H9 (cell line): Measurements from ENCODE around the gene SHANK1. TPM values are rescaled to one million over a fixed set of nuclear protein-coding genes. Genes with fewer than 3 reads are reported as not detected.

Source experiments
- DNase-seq: peaks from one replicate; pipeline ENCODE4 v3.0.0-alpha.2; 2017
- H2AFZ ChIP-seq: one replicate; pipeline ENCODE4 v1.6.1; 2013; ENCODE audit warnings: mild to moderate bottlenecking, low read length, control low read depth, moderate library complexity
- H2AK5ac ChIP-seq: 2 replicates; pipeline ENCODE4 v1.6.1; 2013; ENCODE audit warnings: low read length, control low read depth, mixed read lengths; ENCODE audit not compliant: insufficient read length
- H2BK120ac ChIP-seq: one replicate; pipeline ENCODE4 v1.6.1; 2013; ENCODE audit warnings: low read depth, mild to moderate bottlenecking, low read length, control low read depth, inconsistent platforms; ENCODE audit not compliant: poor library complexity, severe bottlenecking
- H2BK12ac ChIP-seq: 2 replicates; pipeline ENCODE4 v1.6.1; 2013; ENCODE audit warnings: low read length, control low read depth, mixed read lengths, low read depth; ENCODE audit not compliant: insufficient read length
- H2BK15ac ChIP-seq: 2 replicates; pipeline ENCODE4 v1.6.1; 2013; ENCODE audit warnings: low read depth, low read length, control low read depth
- H2BK20ac ChIP-seq: one replicate; pipeline ENCODE4 v1.6.1; 2013; ENCODE audit warnings: low read depth, mild to moderate bottlenecking, low read length, control low read depth, inconsistent platforms; ENCODE audit not compliant: poor library complexity, severe bottlenecking
- H2BK5ac ChIP-seq: 2 replicates; pipeline ENCODE4 v1.6.1; 2013; ENCODE audit warnings: low read length, control low read depth, mixed read lengths; ENCODE audit not compliant: insufficient read length
- H3K14ac ChIP-seq: 2 replicates; pipeline ENCODE4 v1.6.1; 2013; ENCODE audit warnings: low read length, control low read depth; ENCODE audit not compliant: insufficient read depth
- H3K18ac ChIP-seq: 2 replicates; pipeline ENCODE4 v1.6.1; 2013; ENCODE audit warnings: low read depth, mild to moderate bottlenecking, mixed read lengths, low read length, control low read depth; ENCODE audit not compliant: insufficient read length
- H3K23ac ChIP-seq: 2 replicates; pipeline ENCODE4 v1.6.1; 2013; ENCODE audit warnings: low read length, control low read depth, mixed read lengths, low read depth; ENCODE audit not compliant: insufficient read length
- H3K23me2 ChIP-seq: 2 replicates; pipeline ENCODE4 v1.6.1; 2013; ENCODE audit warnings: low read depth, mild to moderate bottlenecking, mixed read lengths, low read length, control low read depth; ENCODE audit not compliant: insufficient read length, poor library complexity, severe bottlenecking
- H3K27ac ChIP-seq: 2 replicates; pipeline ENCODE4 v1.5.1; 2013; ENCODE audit warnings: low read length, control low read depth, mixed read lengths, low read depth; ENCODE audit not compliant: insufficient read length
- H3K27me3 ChIP-seq: 2 replicates; pipeline ENCODE4 v1.6.1; 2013; ENCODE audit warnings: low read length, control low read depth, inconsistent platforms; ENCODE audit not compliant: insufficient read depth
- H3K4ac ChIP-seq: 2 replicates; pipeline ENCODE4 v1.6.1; 2013; ENCODE audit warnings: low read depth, mild to moderate bottlenecking, control low read depth, inconsistent platforms, low read length, moderate library complexity
- H3K4me1 ChIP-seq: 2 replicates; pipeline ENCODE4 v1.6.1; 2013; ENCODE audit warnings: low read length, control low read depth, inconsistent platforms; ENCODE audit not compliant: insufficient read depth
- H3K4me2 ChIP-seq: 2 replicates; pipeline ENCODE4 v1.6.1; 2013; ENCODE audit warnings: low read length, control low read depth, mixed read lengths; ENCODE audit not compliant: insufficient read length, insufficient read depth
- H3K56ac ChIP-seq: 2 replicates; pipeline ENCODE4 v1.6.1; 2013; ENCODE audit warnings: low read depth, mild to moderate bottlenecking, mixed read lengths, low read length, control low read depth; ENCODE audit not compliant: insufficient read length
- H3K79me1 ChIP-seq: 2 replicates; pipeline ENCODE4 v1.6.1; 2013; ENCODE audit warnings: low read depth, mild to moderate bottlenecking, moderate library complexity, low read length, control low read depth, inconsistent platforms; ENCODE audit not compliant: insufficient read depth, poor library complexity, severe bottlenecking
- H3K79me2 ChIP-seq: 2 replicates; pipeline ENCODE4 v1.6.1; 2013; ENCODE audit warnings: low read length, control low read depth, inconsistent platforms; ENCODE audit not compliant: insufficient read depth
- H3K9ac ChIP-seq: 2 replicates; pipeline ENCODE4 v1.6.1; 2013; ENCODE audit warnings: low read length, control low read depth, mixed read lengths; ENCODE audit not compliant: insufficient read length; ENCODE audit errors: extremely low read depth
- H3K9me3 ChIP-seq: one replicate; pipeline ENCODE4 v1.6.1; 2013; ENCODE audit warnings: low read depth, low read length, inconsistent platforms; ENCODE audit not compliant: control insufficient read depth
- H3T11ph ChIP-seq: one replicate; pipeline ENCODE4 v1.6.1; 2013; ENCODE audit warnings: mild to moderate bottlenecking, low read length, control low read depth, inconsistent platforms
- H4K20me1 ChIP-seq: one replicate; pipeline ENCODE4 v1.6.1; 2013; ENCODE audit not compliant: control insufficient read depth, insufficient read length, insufficient read depth
- H4K5ac ChIP-seq: 2 replicates; pipeline ENCODE4 v1.6.1; 2013; ENCODE audit warnings: low read depth, mild to moderate bottlenecking, mixed read lengths, low read length, control low read depth; ENCODE audit not compliant: insufficient read length
- H4K8ac ChIP-seq: replicated peaks from 2 replicates; pipeline ENCODE4 v1.6.1; 2013; ENCODE audit warnings: low read length, control low read depth, mixed read lengths, low read depth; ENCODE audit not compliant: insufficient read length
- H4K91ac ChIP-seq: 2 replicates; pipeline ENCODE4 v1.6.1; 2013; ENCODE audit warnings: low read depth, mild to moderate bottlenecking, moderate library complexity, mixed read lengths, low read length, control low read depth; ENCODE audit not compliant: insufficient read length
- H3K27ac Mint-ChIP-seq, 3 experiments: 2 replicates in 2 of 3; 3 replicates in 1 of 3; pipeline ENCODE4 v1.8.0; 2020 to 2021; ENCODE audit warnings: mixed read lengths in 3 of 3, mild to moderate bottlenecking in 1 of 3, moderate library complexity in 1 of 3
- H3K27me3 Mint-ChIP-seq: 2 replicates; pipeline ENCODE4 v1.8.0; 2021; ENCODE audit warnings: low read depth, mild to moderate bottlenecking, moderate library complexity, mixed read lengths
- H3K36me3 Mint-ChIP-seq, 3 experiments: 2 replicates in 2 of 3; 3 replicates in 1 of 3; pipeline ENCODE4 v1.8.0; 2020 to 2021; ENCODE audit warnings: low read depth in 3 of 3, mixed read lengths in 3 of 3; ENCODE audit not compliant: insufficient read depth in 1 of 3
- H3K4me1 Mint-ChIP-seq, 2 experiments: 2 replicates each; pipeline ENCODE4 v1.8.0; 2020; ENCODE audit warnings: mixed read lengths in 2 of 2
- H3K4me3 Mint-ChIP-seq, 2 experiments: 2 replicates in 1 of 2; 3 replicates in 1 of 2; pipeline ENCODE4 v1.8.0; 2020 to 2021; ENCODE audit warnings: mild to moderate bottlenecking in 2 of 2, mixed read lengths in 2 of 2, moderate library complexity in 1 of 2
- H3K9me3 Mint-ChIP-seq, 2 experiments: 2 replicates in 1 of 2; 3 replicates in 1 of 2; pipeline ENCODE4 v1.8.0; 2020; ENCODE audit warnings: mild to moderate bottlenecking in 2 of 2, mixed read lengths in 2 of 2, moderate library complexity in 1 of 2
- WGBS: extraction: QIAGEN DNeasy Blood & Tissue Kit; methylation state at CpG from one replicate; pipeline ENCODE4 v1.1.7; 2013; ENCODE audit warnings: missing lambda C conversion rate, low lambda C conversion rate, mixed read lengths; ENCODE audit not compliant: insufficient read length; ENCODE audit errors: extremely low coverage; 5-methylcytosine and 5-hydroxymethylcytosine counted together
- total RNA-seq: library from RNA; stranded (reverse); gene quantifications from 2 replicates; pipeline ENCODE4 v1.2.1, GENCODE V29; 2021
- TF ChIP-seq, protein P1 (sequence below): fragments of 200-600 bp; sonication (generic); conservative IDR thresholded peaks from 3 replicates; pipeline ENCODE4 v1.8.0; 2021; ENCODE audit warnings: antibody characterized with exemption, mild to moderate bottlenecking

SHANK1 gene
- total RNA-seq, 1 experiment from 2014 or later, result 1.7 TPM

- no peaks in the 10 kb centered on the region for H4K20me1 ChIP-seq
- H3K79me2 ChIP-seq, result no peaks in the 10 kb centered on the region
- no peak overlapping the region for H2BK12ac ChIP-seq
- Mint-ChIP-seq H3K4me1 (peaks cover 11 to 25% of the 10 kb centered on the region in 2 experiments), H3K27ac (no peak overlapping the region), H3K9me3 (peaks cover 0 to 4% of the 10 kb centered on the region in 2 experiments; a peak in 1 of 5 replicates), H3K36me3 (no peaks in the 10 kb centered on the region; a peak in 2 of 7 replicates), H3K27me3 (peaks cover 89% of the 10 kb centered on the region), H3K4me3 (peak overlapping the region in 1 of 2 experiments; percentile 66; a peak in 3 of 5 replicates)
- H3K4me2 ChIP-seq, result no peak overlapping the region
- TF ChIP-seq, protein P1, sequence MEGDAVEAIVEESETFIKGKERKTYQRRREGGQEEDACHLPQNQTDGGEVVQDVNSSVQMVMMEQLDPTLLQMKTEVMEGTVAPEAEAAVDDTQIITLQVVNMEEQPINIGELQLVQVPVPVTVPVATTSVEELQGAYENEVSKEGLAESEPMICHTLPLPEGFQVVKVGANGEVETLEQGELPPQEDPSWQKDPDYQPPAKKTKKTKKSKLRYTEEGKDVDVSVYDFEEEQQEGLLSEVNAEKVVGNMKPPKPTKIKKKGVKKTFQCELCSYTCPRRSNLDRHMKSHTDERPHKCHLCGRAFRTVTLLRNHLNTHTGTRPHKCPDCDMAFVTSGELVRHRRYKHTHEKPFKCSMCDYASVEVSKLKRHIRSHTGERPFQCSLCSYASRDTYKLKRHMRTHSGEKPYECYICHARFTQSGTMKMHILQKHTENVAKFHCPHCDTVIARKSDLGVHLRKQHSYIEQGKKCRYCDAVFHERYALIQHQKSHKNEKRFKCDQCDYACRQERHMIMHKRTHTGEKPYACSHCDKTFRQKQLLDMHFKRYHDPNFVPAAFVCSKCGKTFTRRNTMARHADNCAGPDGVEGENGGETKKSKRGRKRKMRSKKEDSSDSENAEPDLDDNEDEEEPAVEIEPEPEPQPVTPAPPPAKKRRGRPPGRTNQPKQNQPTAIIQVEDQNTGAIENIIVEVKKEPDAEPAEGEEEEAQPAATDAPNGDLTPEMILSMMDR, result peak; percentile 89
- no peaks in the 10 kb centered on the region for H3K9me3 ChIP-seq
- H4K5ac ChIP-seq, result no peak overlapping the region
- H3K27me3 ChIP-seq, result peaks cover 14% of the 10 kb centered on the region; the same call in 1 of the 2 replicates
- no peak overlapping the region for H4K91ac ChIP-seq
- H2AK5ac ChIP-seq, result no peak overlapping the region
- no peak for DNase-seq
- H3K18ac ChIP-seq, result no peak overlapping the region
- no peak overlapping the region for H3K9ac ChIP-seq
- H3K79me1 ChIP-seq, result no peaks in the 10 kb centered on the region
- H2BK20ac ChIP-seq, result no peak overlapping the region
- H3K4ac ChIP-seq, result no peak overlapping the region
- no peak overlapping the region for H2AFZ ChIP-seq
- no peak overlapping the region for H3K23ac ChIP-seq
- no peak overlapping the region for H2BK15ac ChIP-seq
- no peak overlapping the region for H3K14ac ChIP-seq
- no peak overlapping the region for H2BK5ac ChIP-seq
- no peak overlapping the region for H3K56ac ChIP-seq
- no peaks in the 10 kb centered on the region for H3K23me2 ChIP-seq
- no CpG with 5 or more reads among the region's 23 CpGs for WGBS
- no peak overlapping the region for H3T11ph ChIP-seq
- peaks cover 7% of the 10 kb centered on the region; the same call in 1 of the 2 replicates for H3K4me1 ChIP-seq
- H4K8ac ChIP-seq, result no peak overlapping the region
- H2BK120ac ChIP-seq, result no peak overlapping the region
- H3K27ac ChIP-seq, result no peak overlapping the region
Observed at GRCh38 chr19:50669302-50670101, 50.1 kb downstream of the SHANK1 start.
